Neural crest cell (in vitro differentiated cells): Measurements from ENCODE around the gene NTRK1. TPM values are rescaled to one million over a fixed set of nuclear protein-coding genes. Genes with fewer than 3 reads are reported as not detected.

Source experiments
- DNase-seq: peaks from one replicate; pipeline ENCODE4 v3.0.0; 2021; ENCODE audit warnings: low read depth, mixed read lengths, low spot score
- H3K27ac Mint-ChIP-seq: one replicate; pipeline ENCODE4 v1.8.0; 2021; ENCODE audit warnings: mild to moderate bottlenecking, mixed read lengths; ENCODE audit not compliant: unreplicated experiment
- H3K27me3 Mint-ChIP-seq: 2 replicates; pipeline ENCODE4 v1.8.0; 2021; ENCODE audit warnings: low read depth, mild to moderate bottlenecking, mixed read lengths
- H3K36me3 Mint-ChIP-seq: 2 replicates; pipeline ENCODE4 v1.8.0; 2021; ENCODE audit warnings: low read depth, mild to moderate bottlenecking, mixed read lengths
- H3K4me1 Mint-ChIP-seq: 2 replicates; pipeline ENCODE4 v1.8.0; 2021; ENCODE audit warnings: mixed read lengths
- H3K4me3 Mint-ChIP-seq: one replicate; pipeline ENCODE4 v1.8.0; 2021; ENCODE audit warnings: mild to moderate bottlenecking, mixed read lengths
- H3K9me3 Mint-ChIP-seq: 2 replicates; pipeline ENCODE4 v1.8.0; 2021; ENCODE audit warnings: mixed read lengths
- total RNA-seq: library from RNA; stranded (reverse); gene quantifications from 2 replicates; pipeline ENCODE4 v1.2.1, GENCODE V29; 2021
- TF ChIP-seq, protein P1 (sequence below): fragments of 200-600 bp; sonication (generic); conservative IDR thresholded peaks from 2 replicates; pipeline ENCODE4 v1.5.0; 2021; ENCODE audit warnings: antibody characterized with exemption, mild to moderate bottlenecking

NTRK1 gene
- total RNA-seq, 1 donor from 2014 or later = 0.21 TPM

DNA sequence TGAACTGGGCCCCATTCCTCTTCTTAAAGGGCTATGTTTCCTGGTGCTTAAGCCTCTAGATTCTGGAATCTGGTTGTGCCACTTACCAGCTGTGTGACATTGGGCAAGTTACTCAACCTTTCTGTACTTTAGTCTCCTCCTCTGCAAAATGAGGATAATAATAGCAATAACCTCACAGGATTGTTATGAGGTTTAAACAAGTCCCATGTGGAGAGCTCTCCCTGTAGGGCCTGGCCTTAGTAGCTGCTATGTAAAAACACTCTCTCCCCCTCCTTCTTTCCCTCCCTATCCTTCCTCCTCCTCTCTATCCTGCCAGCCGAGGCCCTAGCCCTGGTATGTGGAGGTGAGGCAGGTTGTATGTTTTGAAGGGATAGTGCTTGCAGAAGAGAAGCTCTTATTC, 24.6 kb downstream of the NTRK1 start:
- Mint-ChIP-seq H3K27ac (no peak overlapping the region), H3K36me3 (no peaks in the 10 kb centered on the region), H3K9me3 (no peaks in the 10 kb centered on the region), H3K4me3 (no peak overlapping the region), H3K27me3 (peaks cover 52% of the 10 kb centered on the region), H3K4me1 (peaks cover 19% of the 10 kb centered on the region)
- TF ChIP-seq, protein P1, sequence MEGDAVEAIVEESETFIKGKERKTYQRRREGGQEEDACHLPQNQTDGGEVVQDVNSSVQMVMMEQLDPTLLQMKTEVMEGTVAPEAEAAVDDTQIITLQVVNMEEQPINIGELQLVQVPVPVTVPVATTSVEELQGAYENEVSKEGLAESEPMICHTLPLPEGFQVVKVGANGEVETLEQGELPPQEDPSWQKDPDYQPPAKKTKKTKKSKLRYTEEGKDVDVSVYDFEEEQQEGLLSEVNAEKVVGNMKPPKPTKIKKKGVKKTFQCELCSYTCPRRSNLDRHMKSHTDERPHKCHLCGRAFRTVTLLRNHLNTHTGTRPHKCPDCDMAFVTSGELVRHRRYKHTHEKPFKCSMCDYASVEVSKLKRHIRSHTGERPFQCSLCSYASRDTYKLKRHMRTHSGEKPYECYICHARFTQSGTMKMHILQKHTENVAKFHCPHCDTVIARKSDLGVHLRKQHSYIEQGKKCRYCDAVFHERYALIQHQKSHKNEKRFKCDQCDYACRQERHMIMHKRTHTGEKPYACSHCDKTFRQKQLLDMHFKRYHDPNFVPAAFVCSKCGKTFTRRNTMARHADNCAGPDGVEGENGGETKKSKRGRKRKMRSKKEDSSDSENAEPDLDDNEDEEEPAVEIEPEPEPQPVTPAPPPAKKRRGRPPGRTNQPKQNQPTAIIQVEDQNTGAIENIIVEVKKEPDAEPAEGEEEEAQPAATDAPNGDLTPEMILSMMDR = no peak
- no peak for DNase-seq

DNA sequence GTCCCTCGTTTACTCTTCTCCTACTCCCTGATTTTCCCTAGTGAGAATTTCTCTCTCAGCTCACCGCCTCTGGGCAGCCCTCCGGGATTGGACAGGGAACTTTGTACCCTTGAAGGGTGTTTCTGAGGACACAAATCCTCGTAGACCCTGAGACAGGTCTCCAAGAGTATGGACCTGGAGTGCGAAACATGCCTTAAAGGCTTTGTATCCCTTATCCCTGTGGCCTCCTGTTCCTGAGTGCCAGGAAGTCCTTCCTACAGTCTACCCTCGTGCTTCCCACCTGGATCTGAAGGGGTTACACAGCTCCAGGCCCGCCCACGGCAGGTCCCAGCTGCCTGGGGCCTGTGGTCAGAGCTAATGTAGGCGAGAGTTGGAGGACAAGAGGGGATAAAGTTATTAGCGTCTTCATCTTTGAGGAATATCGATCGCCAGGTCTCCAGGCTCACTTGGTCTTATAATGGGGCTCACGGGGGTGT, 25.3 kb downstream of the NTRK1 start:
- DNase-seq = no peak
- Mint-ChIP-seq H3K27ac (no peak overlapping the region), H3K27me3 (peaks cover 58% of the 10 kb centered on the region), H3K4me3 (no peak overlapping the region), H3K9me3 (no peaks in the 10 kb centered on the region), H3K36me3 (no peaks in the 10 kb centered on the region), H3K4me1 (peaks cover 20% of the 10 kb centered on the region)
- TF ChIP-seq, protein P1 = no peak

GRCh38 chr1:156886583-156887281, 26.1 kb downstream of the NTRK1 start:
- H3K9me3 Mint-ChIP-seq = no peaks in the 10 kb centered on the region
- H3K4me1 Mint-ChIP-seq = peaks cover 20% of the 10 kb centered on the region
- H3K27me3 Mint-ChIP-seq = peaks cover 63% of the 10 kb centered on the region
- no peak overlapping the region for H3K4me3 Mint-ChIP-seq
- peak overlapping the region; percentile 82 for H3K27ac Mint-ChIP-seq
- no peak for DNase-seq
- TF ChIP-seq, protein P1 = no peak
- no peaks in the 10 kb centered on the region for H3K36me3 Mint-ChIP-seq

DNA sequence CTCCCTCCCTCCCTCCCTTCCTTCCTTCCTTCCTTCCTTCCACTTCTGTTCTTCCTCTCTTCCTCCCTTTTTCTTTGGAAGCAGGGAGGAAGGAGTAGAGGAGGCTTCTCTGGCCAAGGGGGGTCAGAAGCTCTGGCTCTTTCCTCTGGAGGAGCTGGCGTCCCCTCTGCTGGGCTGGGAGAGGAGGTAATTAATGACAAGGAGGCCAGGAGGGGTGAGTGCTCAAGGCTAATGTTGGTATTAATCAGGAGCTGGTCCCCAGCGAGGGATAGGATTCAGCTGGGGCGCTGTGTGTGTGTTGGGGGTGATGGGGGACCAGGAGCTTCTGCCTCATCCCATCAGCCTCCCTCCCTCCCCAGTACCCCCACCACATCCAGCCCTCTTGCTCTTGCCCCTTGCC, 26.7 kb downstream of the NTRK1 start:
- Mint-ChIP-seq H3K27me3 (peaks cover 68% of the 10 kb centered on the region), H3K9me3 (no peaks in the 10 kb centered on the region), H3K36me3 (no peaks in the 10 kb centered on the region), H3K4me3 (no peak overlapping the region), H3K27ac (no peak overlapping the region), H3K4me1 (peaks cover 24% of the 10 kb centered on the region)
- DNase-seq = no peak
- TF ChIP-seq, protein P1 = no peak

DNA sequence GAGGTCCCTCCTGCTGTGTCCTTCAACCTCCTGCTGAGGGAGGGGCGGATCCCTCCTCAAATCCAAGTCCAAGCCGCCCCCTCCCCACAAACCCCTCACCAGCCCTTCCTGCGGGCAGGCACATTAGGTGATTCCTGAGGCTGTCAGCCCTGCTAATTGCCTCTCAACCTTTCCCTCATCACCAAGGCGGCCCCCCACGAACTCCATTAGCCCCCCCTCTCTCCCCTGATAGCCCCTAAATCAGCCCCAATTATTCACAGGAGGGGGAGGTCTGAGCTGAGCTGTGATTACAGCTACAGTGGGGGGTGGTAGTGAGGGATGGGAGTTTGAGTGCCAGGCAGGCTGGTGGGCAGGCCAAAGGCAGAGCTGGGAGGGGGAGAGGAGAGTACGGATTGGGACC, 27.1 kb downstream of the NTRK1 start:
- H3K27me3 Mint-ChIP-seq = peaks cover 72% of the 10 kb centered on the region
- TF ChIP-seq, protein P1 = no peak
- no peak for DNase-seq
- H3K36me3 Mint-ChIP-seq = no peaks in the 10 kb centered on the region
- H3K27ac Mint-ChIP-seq = no peak overlapping the region
- no peak overlapping the region for H3K4me3 Mint-ChIP-seq
- peaks cover 24% of the 10 kb centered on the region for H3K4me1 Mint-ChIP-seq
- no peaks in the 10 kb centered on the region for H3K9me3 Mint-ChIP-seq
